ENCODE data around the gene NXPH3. TPM values are rescaled to one million over a fixed set of nuclear protein-coding genes. Genes with fewer than 3 reads are reported as not detected.
A peak's percentile ranks its signal among the peaks of the same experiment; 100 is the strongest.

The NXPH3 gene
- total RNA-seq, 1 donor from 2014 or later, result not detected

GRCh38 chr17:49576917-49577649, 1.4 kb downstream of the NXPH3 start:
- Histone ChIP-seq H3K27me3 (ENCODE audit: control insufficient read depth, insufficient read depth, low read length) (peaks cover 48% of the 10 kb centered on the region), H3K4me3 (ENCODE audit: low read depth, low read length) (peak overlapping the region; percentile 49), H3K36me3 (ENCODE audit: control insufficient read depth, insufficient read depth, low read length) (no peaks in the 10 kb centered on the region)
- no peak for DNase-seq (ENCODE audit: low read depth)
- TF ChIP-seq CTCF (IDR thresholded peaks at IDR 0.05; ENCODE audit: insufficient read depth, low read length, poor library complexity, severe bottlenecking), result no peak

- Histone ChIP-seq H3K36me3 (ENCODE audit: control insufficient read depth, insufficient read depth, low read length) (no peaks in the 10 kb centered on the region), H3K27me3 (ENCODE audit: control insufficient read depth, insufficient read depth, low read length) (peaks cover 44% of the 10 kb centered on the region), H3K4me3 (ENCODE audit: low read depth, low read length) (no peak overlapping the region)
- no peak for TF ChIP-seq CTCF (IDR thresholded peaks at IDR 0.05; ENCODE audit: insufficient read depth, low read length, poor library complexity, severe bottlenecking)
- no peak for DNase-seq (ENCODE audit: low read depth)
Measured at GRCh38 chr17:49577650-49577934, 1.9 kb downstream of the NXPH3 start.

- Histone ChIP-seq H3K36me3 (ENCODE audit: control insufficient read depth, insufficient read depth, low read length) (no peaks in the 10 kb centered on the region), H3K27me3 (ENCODE audit: control insufficient read depth, insufficient read depth, low read length) (peaks cover 40% of the 10 kb centered on the region), H3K4me3 (ENCODE audit: low read depth, low read length) (no peak overlapping the region)
- no peak for DNase-seq (ENCODE audit: low read depth)
- no peak for TF ChIP-seq CTCF (IDR thresholded peaks at IDR 0.05; ENCODE audit: insufficient read depth, low read length, poor library complexity, severe bottlenecking)
Measured at GRCh38 chr17:49577963-49578362, 2.3 kb downstream of the NXPH3 start.

GRCh38 chr17:49578414-49578813, 2.7 kb downstream of the NXPH3 start:
- DNase-seq (ENCODE audit: low read depth), result no peak
- Histone ChIP-seq H3K4me3 (ENCODE audit: low read depth, low read length) (no peak overlapping the region), H3K36me3 (ENCODE audit: control insufficient read depth, insufficient read depth, low read length) (no peaks in the 10 kb centered on the region), H3K27me3 (ENCODE audit: control insufficient read depth, insufficient read depth, low read length) (peaks cover 39% of the 10 kb centered on the region)
- TF ChIP-seq CTCF (IDR thresholded peaks at IDR 0.05; ENCODE audit: insufficient read depth, low read length, poor library complexity, severe bottlenecking), result no peak

- TF ChIP-seq CTCF (IDR thresholded peaks at IDR 0.05; ENCODE audit: insufficient read depth, low read length, poor library complexity, severe bottlenecking), result no peak
- no peak for DNase-seq (ENCODE audit: low read depth)
- H3K36me3 ChIP-seq (ENCODE audit: control insufficient read depth, insufficient read depth, low read length), result no peaks in the 10 kb centered on the region
- H3K4me3 ChIP-seq (ENCODE audit: low read depth, low read length), result no peak overlapping the region
- peaks cover 33% of the 10 kb centered on the region for H3K27me3 ChIP-seq (ENCODE audit: control insufficient read depth, insufficient read depth, low read length)
Measured at GRCh38 chr17:49578952-49579500, 3.4 kb downstream of the NXPH3 start.

GRCh38 chr17:49579522-49579921, 3.9 kb downstream of the NXPH3 start:
- no peak for DNase-seq (ENCODE audit: low read depth)
- Histone ChIP-seq H3K36me3 (ENCODE audit: control insufficient read depth, insufficient read depth, low read length) (no peaks in the 10 kb centered on the region), H3K27me3 (ENCODE audit: control insufficient read depth, insufficient read depth, low read length) (peaks cover 32% of the 10 kb centered on the region), H3K4me3 (ENCODE audit: low read depth, low read length) (no peak overlapping the region)
- no peak for TF ChIP-seq CTCF (IDR thresholded peaks at IDR 0.05; ENCODE audit: insufficient read depth, low read length, poor library complexity, severe bottlenecking)
